HG02588 (cell line): Measurements from ENCODE around the gene ACSF3.
"Not testable (repeated sequence)": the region's sequence is repeated elsewhere in the genome, so short reads cannot be mapped to it uniquely, and the experiment has no call there.

Experiments used
- ATAC-seq: cut with Tn5 transposase; IDR thresholded peaks from one replicate; pipeline ENCODE4 v1.9.1; 2021; ENCODE audit warnings: mild to moderate bottlenecking, moderate library complexity; ENCODE audit not compliant: unreplicated experiment

The ACSF3 gene

DNA sequence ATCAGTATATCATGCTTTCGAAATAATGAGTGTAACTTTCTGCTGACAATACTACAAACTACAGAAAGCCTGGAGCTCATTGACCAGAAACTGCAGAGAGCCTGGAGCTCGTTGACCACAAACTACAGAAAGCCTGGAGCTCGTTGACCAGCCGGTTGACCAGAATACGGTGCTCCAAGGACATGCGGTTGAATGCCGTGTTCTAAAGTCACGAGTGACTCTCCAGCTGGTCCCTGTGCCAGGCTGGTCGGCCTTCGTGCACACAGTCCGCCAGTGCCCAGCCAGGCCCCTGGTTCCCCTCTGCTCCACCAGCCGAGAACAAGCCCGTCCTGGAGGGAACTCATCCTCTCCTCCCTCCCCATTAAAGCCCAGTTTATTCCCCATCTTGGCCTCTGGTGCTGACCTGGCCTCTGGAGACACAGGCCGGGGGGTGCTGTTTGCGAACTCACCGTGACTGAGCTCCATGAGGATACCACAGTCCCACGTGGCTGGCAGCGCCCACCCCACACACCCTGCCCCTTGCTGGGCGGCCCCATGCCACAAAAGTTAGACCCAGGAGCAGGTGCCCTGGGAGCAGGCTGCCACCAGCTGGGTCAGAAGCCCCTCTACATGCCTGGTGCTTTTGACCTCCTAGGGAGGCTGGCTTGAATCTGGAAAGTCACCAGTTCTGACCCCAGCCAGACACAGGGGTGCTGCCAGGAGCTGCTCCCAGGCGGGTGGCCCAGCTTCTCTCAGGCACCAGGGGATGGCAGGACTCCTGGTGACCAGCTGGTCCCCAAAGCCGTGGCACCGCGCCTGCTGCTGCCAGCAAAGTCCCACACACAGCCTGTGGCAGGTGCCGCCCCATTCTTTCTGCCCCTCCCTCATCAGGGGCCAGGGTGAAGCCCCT lies 62.4 kb downstream of the ACSF3 start:
- ATAC-seq = no peak

- no peak for ATAC-seq
These were observed 63.3 kb downstream of the ACSF3 start for GRCh38 chr16:89156740-89157645.

- ATAC-seq = no peak
These were observed 64.1 kb downstream of the ACSF3 start for GRCh38 chr16:89157778-89158177.

DNA sequence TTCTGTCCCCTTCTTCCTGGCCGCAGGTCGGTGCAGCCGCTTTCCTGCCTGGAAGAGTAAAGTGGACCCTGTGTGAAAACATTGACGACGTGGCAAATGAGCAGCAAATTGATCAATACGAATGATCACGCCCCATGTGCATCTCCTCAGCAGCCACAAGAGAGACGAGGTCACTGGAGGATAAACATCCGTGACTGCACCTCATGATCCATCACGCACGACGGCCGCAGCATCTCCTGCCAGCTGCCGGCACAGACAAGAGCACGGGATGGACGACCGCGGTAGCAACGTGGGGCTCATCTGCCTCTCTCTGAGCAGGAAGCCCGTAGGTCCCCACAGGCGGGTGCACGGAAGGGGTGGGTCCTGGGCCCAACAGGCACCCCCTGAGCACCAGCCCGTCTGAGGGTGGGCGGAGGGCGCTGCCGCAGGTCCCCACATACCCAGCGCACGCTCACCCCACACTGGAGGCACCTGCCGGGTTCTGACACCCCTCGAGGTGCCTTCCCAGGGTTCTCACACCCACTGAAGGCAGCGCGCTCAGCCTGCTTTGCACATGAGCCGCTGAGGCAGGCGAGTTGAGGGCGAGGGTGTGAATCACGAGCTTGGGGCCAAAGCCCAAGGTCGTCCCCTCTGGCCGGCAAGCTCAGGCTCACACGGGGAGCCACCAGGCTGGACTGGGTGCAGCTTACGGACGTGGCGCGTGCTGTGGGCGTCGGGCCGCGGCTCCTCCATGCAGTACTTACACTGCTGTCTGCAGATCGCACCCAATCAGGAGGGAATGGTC lies 65.6 kb downstream of the ACSF3 start:
- no peak for ATAC-seq

DNA sequence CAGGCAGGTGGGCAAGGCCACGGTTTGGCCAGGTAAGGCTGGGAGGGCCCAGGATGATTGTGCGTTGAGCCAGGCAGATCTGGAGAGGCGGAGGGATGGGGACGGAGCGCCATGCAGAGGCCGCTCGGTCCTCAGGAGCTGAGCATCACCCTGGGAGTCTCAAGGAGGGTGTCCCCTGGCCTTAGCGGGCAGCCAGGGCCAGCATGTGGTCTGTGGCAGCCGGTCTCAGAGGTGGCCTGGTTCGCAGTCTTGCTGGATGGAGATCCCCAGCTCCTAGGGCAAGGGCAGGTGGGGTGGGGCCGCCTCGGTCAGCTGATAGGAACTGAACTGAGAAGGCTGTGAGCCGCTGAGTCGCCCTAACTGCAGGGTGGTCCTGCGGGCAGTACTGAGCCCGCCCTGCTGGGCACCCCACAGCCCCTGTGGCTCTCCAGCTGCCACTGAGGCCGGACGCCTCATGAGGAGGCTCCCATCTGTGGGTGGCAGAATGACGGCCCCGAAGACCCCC lies 66.2 kb downstream of the ACSF3 start:
- no peak for ATAC-seq

GRCh38 chr16:89160977-89161701 lies 67.5 kb downstream of the ACSF3 start:
- no peak for ATAC-seq

DNA sequence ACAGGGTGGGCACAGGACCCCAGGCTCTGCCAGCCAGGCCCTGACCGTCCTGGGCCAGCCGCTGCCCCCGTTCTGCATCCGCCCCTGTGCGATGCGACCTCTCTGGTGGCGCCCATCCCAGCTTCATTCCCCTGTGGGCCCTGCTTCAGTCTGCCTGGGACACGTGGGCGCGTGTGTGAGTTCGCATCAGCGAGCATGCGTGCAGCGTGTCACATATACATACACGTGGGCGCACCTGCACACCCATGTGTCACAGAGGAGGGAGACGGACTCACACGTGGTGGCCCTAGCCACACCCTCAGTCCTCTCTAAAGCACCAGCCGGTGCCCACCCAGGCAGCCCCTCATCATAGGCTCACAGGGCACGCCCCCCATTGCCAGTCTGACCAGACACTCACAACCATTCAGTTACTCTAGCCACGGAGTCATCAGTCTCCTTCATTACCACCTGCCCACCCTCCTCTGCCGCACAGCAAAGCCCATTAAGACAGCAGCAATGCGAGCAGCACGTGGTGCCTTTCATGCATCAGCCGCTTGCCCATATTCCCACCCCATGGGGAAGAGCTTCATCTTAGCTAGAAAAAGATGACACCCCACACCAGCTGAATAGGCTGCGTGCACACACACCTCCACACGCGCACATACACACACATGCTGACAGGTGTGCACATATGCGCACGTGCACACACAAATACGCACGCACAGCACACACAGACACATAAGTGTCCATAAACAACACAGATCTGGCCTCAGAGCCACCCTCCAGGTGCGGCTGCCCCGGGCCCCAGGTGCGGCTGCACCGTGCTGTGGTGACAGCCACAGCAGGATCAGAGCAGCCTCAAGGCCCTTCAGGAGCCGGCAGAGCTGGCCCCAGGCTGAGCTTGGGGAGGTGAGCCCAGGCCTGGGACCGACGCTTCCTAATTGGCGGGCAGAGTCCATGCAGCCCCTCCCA lies 68.4 kb downstream of the ACSF3 start:
- ATAC-seq = no peak

GRCh38 chr16:89163297-89163696 lies 69.6 kb downstream of the ACSF3 start:
- ATAC-seq = no peak

DNA sequence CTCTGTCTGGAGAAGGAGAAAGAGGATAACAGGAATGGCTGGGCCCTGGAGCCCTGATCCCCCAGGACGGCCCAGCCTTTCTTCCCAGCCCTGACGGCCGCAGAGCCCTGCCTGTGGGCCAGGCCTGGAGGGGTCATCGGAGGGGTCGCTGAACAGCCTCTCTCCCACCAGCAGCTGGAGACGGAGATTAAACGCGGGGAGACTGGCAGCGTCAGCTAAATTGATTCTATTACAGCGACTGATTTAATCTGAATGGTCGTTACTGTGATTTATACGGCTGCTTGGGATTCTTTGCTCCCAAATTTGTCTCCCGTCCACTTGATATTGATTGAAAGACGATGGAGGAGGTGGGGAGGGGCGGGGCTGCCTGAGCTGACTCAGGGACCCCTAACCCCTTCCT lies 70.8 kb downstream of the ACSF3 start:
- no peak for ATAC-seq

DNA sequence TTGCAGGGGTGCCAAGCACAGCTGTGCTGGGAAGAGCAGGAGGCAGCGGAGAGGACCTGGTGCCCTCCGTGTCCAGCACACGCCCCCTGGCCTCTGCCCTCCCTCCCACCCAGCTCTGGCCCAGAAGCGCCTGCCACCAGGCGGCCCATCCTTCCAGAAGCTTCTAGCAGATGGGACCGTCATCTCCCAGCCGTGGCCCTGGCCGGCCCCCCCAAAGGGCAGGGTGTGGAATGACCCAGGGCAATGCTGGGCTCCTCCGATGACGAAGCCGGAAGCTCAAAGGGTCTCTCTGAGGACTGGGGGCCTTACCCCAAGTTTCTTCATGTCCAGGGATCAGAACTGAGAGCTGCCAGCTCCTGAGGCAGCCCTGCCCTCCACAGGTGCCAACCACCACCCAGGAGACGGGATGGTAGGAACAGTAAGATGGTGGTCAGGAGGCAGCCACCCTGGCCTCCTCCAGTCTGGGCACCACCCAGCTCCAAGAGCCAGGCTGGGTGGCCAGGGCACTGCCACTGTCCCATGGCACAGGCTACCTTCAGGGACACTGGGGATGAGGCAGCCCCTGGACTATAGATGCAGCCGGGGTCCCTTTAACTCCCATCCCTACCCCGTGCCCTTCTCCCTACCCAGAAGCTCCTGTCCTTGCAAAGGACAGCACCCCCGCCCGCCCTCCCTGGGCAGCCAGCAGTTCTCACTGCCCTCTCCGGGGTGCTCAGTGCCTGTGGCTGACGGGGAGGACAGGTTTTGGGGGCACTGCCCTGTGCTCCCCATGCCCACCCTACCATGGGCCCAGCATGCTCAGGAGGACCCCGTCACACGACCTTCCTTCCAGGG lies 71.4 kb downstream of the ACSF3 start:
- ATAC-seq = no peak

DNA sequence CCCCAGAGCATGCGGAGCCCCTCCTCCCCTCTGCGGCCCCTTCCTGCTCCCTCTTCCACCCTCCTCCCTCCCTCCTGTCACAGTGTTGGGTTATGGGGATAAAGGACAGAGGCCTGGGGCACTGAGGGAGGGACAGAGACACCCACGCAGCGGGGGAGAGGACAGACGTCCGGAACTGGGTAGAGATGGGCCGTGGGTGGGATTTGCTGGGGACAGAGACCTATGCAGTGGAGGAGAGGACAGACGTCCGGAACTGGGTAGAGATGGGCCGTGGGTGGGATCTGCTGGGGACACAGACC lies 72.0 kb downstream of the ACSF3 start:
- not testable (repeated sequence) for ATAC-seq

DNA sequence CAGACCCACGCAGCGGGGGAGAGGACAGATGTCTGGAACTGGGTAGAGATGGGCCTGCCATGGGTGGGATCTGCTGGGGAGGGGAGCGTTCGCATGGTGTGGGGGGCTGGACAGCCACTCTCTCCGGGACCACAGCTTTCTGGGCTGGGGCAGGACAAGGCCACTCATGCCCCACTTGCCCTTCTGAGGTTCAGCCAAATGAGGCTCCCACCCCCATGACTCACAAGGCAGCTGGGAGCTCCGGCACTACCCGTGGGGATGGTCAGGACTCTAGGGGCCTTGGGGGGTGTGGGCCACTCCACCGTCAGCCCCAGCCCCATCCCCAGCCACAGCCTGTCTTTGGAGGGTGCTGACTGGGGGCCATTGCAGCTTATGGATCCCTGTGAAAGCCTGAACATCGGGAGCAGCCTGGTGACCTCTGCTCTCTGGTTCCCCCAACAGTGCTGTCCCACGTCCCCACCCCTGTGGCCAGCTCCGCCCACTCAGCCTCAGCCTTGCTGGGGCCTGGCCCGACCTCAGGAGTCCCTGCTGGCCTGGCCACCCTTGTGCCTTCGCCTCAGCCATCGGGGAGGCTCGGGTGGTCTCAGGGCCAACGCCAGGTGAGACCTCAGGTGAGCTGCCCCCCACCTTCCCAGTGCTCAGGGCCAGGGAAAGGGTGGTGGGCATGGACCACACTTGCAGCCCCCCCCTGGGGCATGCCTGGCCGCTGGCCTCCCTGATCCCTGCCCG lies 73.2 kb downstream of the ACSF3 start:
- no peak for ATAC-seq

GRCh38 chr16:89167425-89167941 lies 73.8 kb downstream of the ACSF3 start:
- ATAC-seq = no peak

DNA sequence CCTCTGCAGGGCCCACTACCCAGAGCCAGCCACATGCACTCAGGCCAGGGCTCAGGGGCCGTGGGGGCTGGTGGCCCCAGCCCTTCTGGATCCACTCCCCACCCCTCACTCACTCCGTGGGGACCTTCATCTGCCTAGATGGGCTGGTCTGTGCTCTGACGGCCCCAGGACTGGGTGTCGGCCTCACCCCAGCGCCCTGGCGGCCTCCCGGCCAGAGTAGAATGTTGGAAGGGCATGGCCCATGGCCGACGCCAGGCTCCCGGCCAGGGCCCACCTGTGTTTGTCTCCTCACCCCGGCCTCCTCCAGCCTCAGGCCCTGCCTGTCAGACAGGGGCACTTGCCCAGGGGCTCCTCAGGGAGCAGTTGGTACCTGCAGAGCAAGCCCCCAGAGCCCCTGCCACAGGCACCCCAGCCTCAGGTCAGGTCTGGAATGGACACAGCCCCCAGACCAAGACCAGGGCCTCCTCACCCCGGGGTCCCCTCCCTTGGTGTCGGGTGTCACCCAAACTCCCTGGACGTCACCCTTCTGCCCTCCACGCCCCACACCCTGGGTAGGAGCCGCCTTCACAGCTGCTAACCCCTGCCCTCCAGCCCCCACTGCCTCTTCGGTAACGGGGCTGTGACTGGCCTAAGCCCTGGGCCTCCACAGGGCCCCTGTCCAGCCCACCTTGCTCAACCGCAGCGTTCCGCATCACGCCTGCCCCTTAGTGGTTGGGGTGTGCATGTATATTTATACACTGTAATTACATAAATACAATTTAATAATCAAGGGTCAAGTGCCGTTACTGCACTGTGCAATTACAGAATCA lies 74.9 kb downstream of the ACSF3 start:
- no peak for ATAC-seq

DNA sequence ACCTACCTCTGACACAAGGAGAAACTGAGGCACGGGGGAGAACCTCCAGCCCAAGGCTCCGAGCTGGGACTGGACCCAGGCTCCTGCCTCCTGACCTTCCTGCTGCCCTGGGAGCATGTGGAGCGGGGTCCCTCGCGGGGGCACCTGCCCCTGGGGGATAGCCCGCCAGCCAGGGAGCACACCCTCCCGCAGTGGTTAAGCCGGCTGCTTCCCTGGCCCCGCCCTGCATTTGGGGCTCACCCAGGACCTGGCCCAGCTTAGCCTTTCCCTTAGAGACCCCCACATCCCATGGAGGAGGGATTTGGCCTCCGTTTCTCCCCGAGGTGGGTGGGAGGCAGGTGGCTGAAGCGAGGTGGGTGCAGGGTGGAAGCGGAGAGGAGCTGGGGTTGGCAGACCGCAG lies 76.1 kb downstream of the ACSF3 start:
- no peak for ATAC-seq

- no peak for ATAC-seq
These were observed 76.9 kb downstream of the ACSF3 start for GRCh38 chr16:89170346-89171215.
